Omental fat pad (tissue), 4 donors: Measurements from ENCODE around the gene USE1. TPM values are rescaled to one million over a fixed set of nuclear protein-coding genes. Genes with fewer than 3 reads are reported as not detected.

Experiments used
- ATAC-seq: fragments of 150-250 bp; one replicate; pipeline ENCODE4 v1.9.1; 2016; ENCODE audit warnings: mild to moderate bottlenecking, moderate library complexity; ENCODE audit not compliant: low FRiP score
- DNase-seq: peaks from one replicate; pipeline ENCODE4 v3.0.0-alpha.2; 2019; ENCODE audit warnings: low spot score
- CTCF ChIP-seq, 3 donors: fragments of 450-650 bp; IDR thresholded peaks; one replicate each; pipeline ENCODE4 v1.5.1; 2016 to 2017; ENCODE audit warnings: antibody characterized with exemption in 3 of 3, mild to moderate bottlenecking in 3 of 3, moderate library complexity in 2 of 3
- total RNA-seq, 4 donors: library from RNA; depleted of rRNA; stranded (reverse); fragments of >200 nt; gene quantifications; one replicate each; pipeline ENCODE4 v1.1.0, GENCODE V29; 2016

Gene USE1
- total RNA-seq, 4 donors from 2014 or later = 14.5 to 22.3 (median 20.7) TPM

GRCh38 chr19:17266026-17266425, 50.9 kb downstream of the USE1 start:
- TF ChIP-seq CTCF (IDR thresholded peaks at IDR 0.05) = no peak
- no peak for ATAC-seq
- DNase-seq = no peak

GRCh38 chr19:17266589-17266974, 51.4 kb downstream of the USE1 start:
- no peak for TF ChIP-seq CTCF (IDR thresholded peaks at IDR 0.05)
- DNase-seq (no peak), ATAC-seq (no peak)

- peak; percentile 92 for DNase-seq
- TF ChIP-seq CTCF (IDR thresholded peaks at IDR 0.05) = peak in 1 of 3 donors; percentile 31
- peak; percentile 99 for ATAC-seq
Measured at GRCh38 chr19:17266975-17267788, 52.0 kb downstream of the USE1 start, which contains the start of gene BABAM1. BABAM1 (plus strand) TSS chr19:17267443; CDS start chr19:17268807, 1,364 bp downstream.

GRCh38 chr19:17268754-17269153, 53.6 kb downstream of the USE1 start:
- no peak for TF ChIP-seq CTCF (IDR thresholded peaks at IDR 0.05)
- ATAC-seq (no peak), DNase-seq (no peak)

Other genes starting within 250 kb of the USE1 start
- 10 to 100 TPM in 2 of 4 donors, 1 to 10 TPM in 2; 4.7 to 39.6 (median 11.2) TPM for gene CPAMD8, start 188.5 kb upstream of the USE1 start, total RNA-seq
- gene HAUS8, start 139.9 kb upstream of the USE1 start, total RNA-seq = 1 to 10 TPM; 4.0 to 7.3 (median 6.1) TPM
- gene MYO9B, start 139.6 kb upstream of the USE1 start, total RNA-seq = 100 to 1,000 TPM in 2 of 4 donors, 10 to 100 TPM in 2; 52.7 to 149 (median 85.7) TPM
- gene OCEL1, start 10.9 kb downstream of the USE1 start, total RNA-seq = 10 to 100 TPM in 1 of 4 donors, 1 to 10 TPM in 3; 6.7 to 17.7 (median 9.3) TPM
- 10 to 100 TPM; 16.9 to 45.4 (median 29.8) TPM for gene NR2F6, start 30.6 kb downstream of the USE1 start, total RNA-seq
- 10 to 100 TPM in 1 of 4 donors, 1 to 10 TPM in 3; 2.4 to 43.3 (median 5.8) TPM for gene USHBP1, start 49.4 kb downstream of the USE1 start, total RNA-seq
- 10 to 100 TPM; 46.0 to 62.1 (median 59.1) TPM for gene BABAM1, start 52.1 kb downstream of the USE1 start, total RNA-seq
- gene ANKLE1, start 66.5 kb downstream of the USE1 start, total RNA-seq = under 1 TPM; 0.47 to 0.82 (median 0.52) TPM
- gene ABHD8, start 88.1 kb downstream of the USE1 start, total RNA-seq = 10 to 100 TPM in 2 of 4 donors, 1 to 10 TPM in 2; 6.1 to 13.2 (median 11.1) TPM
- 100 to 1,000 TPM in 3 of 4 donors, 10 to 100 TPM in 1; 87.9 to 134 (median 119) TPM for gene MRPL34, start 90.5 kb downstream of the USE1 start, total RNA-seq
- gene DDA1, start 94.2 kb downstream of the USE1 start, total RNA-seq = 10 to 100 TPM in 3 of 4 donors, 1 to 10 TPM in 1; 4.6 to 44.4 (median 23.8) TPM
- 1 to 10 TPM; 5.5 to 6.1 (median 5.8) TPM for gene ANO8, start 119.5 kb downstream of the USE1 start, total RNA-seq
- 10 to 100 TPM in 2 of 4 donors, 1 to 10 TPM in 2; 7.2 to 36.4 (median 12.0) TPM for gene GTPBP3, start 122.2 kb downstream of the USE1 start, total RNA-seq
- gene PLVAP, start 162.0 kb downstream of the USE1 start, total RNA-seq = 100 to 1,000 TPM in 2 of 4 donors, 10 to 100 TPM in 2; 39.7 to 139 (median 114) TPM
- gene CCDC194, start 178.8 kb downstream of the USE1 start, total RNA-seq = 1 to 10 TPM in 1 of 4 donors, under 1 TPM in 1, not detected in 2; 0.93 to 1.7 TPM
- gene BST2, start 190.3 kb downstream of the USE1 start, total RNA-seq = 100 to 1,000 TPM; 126 to 368 (median 146) TPM
- 10 to 100 TPM; 34.1 to 65.0 (median 45.9) TPM for gene MVB12A, start 204.7 kb downstream of the USE1 start, total RNA-seq
- 1 to 10 TPM in 1 of 4 donors, under 1 TPM in 2, not detected in 1; 0.38 to 1.9 (median 0.46) TPM for gene TMEM221, start 233.3 kb downstream of the USE1 start, total RNA-seq
- not detected for gene NXNL1, start 245.6 kb downstream of the USE1 start, total RNA-seq